SKM-1 (cell line): ENCODE results near the gene CCDC51.

Source experiments
- DNase-seq: peaks from one replicate; lab custom pipeline; 2025; ENCODE audit not compliant: unreplicated experiment; lab: John Stamatoyannopoulos, UW

Gene CCDC51

DNA sequence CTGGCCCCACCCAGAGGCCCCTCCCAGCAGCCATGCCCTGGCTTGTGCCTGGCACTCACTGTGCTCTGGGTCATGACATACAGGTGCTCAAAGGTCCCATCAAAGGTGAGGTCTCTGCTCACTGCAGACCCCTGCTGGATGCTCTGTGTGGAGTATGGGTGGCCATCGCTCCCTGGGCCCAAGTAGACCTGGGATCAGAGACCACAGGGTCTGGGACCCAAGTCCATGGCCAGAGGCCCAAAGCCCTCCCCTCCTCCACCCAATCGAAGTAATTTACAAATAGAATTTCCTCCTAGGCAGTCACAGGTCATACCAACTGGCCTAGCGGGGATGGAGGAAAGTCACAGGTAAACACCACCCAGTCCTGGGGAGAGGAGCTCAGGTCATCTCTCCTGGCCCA is 17.6 kb downstream of the CCDC51 start:
- DNase-seq: no peak

DNA sequence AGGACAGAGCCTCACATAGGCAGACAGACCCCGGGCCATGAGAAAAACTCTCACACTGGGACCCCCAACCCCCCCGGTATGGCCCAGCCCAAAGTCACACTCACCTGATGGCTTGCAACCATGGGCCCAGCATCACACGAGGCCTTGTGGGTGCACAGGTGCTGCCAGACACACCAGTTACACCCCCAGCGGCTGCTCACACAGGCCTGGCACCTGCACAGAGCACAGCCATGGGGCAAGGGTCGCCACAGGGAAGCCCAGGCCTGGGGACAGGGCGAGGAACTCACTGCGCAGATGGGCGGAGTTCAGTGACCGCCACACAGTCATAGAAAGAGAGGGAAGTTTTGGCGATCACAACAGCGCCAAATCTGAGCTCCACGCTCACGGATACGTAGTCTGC is 19.4 kb downstream of the CCDC51 start:
- DNase-seq: no peak

DNA sequence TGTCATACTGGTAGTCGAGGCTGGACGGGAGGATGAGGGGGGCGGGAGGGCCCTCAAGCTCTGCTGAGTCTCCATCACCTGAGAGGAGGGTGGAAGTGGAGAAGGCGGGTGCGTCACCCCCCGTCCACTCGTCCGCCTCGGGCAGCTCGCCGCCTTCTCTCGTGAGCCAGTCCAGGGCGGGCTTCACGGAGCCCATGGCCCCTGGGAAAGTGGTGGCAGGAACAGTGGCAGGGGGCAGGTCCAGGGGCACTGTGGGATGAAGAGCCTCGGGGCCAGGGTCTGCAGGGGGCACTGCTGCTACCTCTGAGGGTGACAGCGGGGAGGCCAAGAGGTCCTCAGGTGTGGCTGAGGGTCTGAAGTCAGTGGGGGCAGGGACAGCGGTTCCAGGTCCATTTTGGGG is 20.3 kb downstream of the CCDC51 start:
- no peak for DNase-seq

DNA sequence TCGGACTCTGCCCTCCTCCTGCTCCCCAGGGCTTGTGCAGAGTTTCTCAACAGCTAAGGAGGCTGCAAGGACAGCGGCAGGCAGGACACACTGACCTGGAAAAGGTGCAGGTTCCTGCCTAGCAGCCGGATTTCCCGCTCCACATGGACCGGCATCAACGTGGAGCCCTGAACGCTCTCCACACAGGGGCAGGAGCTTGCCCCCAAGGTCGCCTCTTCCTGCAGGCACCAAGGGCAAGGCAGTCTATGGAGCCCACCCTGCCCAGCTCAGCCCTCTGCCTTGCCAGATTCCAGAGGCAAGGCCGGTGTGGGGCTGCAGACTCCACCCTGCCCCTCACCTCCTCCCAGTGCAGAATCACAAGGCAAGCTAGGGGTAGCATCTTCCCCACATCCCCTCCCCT is 20.8 kb downstream of the CCDC51 start:
- DNase-seq: no peak

DNA sequence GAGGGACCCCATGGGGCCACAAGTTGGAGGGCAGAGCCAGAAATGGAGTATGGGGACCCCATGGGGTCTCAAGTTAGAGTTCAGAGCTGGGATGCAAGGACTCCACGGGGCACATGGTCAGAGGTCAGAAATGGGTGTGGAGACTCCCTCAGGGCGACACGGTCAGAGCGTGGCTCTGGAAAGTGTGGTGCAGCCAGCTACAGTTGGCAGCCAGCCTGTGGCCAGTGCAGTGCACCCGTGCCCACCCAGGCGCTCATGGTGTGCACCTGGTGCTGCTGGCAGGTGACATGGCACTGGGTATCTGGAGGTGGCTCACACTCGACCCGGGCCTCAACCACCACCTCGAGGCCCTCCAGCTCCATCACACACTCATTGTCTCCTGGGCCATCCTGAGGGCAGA is 21.3 kb downstream of the CCDC51 start:
- no peak for DNase-seq

DNA sequence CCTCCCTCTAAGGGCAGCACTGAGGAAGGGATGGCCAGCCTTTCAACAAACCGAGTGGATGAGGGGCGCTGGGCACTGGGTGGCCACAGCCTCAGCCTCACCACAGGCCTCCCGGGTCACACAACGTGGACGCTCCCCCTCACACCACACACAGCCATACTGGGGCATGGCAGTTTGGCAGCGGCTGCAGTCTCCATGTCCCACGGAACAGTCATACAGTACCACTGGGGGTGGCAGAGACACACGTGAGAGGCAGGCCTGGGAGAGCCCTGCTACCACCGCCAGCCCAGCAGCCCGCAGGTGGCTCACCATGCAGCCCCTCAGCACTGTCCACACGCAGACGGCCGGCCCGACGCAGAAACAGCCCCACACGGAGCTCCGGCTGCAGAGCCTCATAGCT is 21.8 kb downstream of the CCDC51 start:
- DNase-seq: no peak

DNA sequence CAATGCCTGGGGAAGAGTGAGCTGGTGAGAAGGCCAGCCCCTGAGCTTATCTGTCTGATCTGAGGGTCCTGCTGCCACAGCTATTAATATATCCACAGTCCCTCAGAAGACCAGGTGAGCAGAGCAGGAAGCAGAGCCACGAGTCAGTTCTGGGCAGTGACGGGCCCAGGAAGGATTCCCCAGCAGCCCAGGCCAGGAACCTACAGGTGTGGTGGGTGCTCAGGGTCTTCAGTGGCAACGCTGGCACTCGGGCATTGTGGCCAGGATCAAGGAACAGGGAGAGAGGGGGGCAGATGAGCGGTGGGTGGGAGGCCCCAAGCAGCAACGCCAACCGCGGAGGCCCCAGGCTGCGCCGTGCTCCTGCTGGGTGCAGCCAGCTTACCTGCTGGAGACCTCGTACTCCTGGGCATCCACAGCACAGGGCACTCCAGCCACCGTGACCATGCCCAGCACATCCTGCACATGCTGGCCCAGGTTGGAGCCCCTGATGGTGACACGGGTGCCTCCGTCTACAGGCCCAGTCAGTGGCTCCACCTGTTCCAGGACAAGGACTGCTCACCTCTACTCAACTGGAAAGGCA is 22.3 kb downstream of the CCDC51 start:
- no peak for DNase-seq

DNA sequence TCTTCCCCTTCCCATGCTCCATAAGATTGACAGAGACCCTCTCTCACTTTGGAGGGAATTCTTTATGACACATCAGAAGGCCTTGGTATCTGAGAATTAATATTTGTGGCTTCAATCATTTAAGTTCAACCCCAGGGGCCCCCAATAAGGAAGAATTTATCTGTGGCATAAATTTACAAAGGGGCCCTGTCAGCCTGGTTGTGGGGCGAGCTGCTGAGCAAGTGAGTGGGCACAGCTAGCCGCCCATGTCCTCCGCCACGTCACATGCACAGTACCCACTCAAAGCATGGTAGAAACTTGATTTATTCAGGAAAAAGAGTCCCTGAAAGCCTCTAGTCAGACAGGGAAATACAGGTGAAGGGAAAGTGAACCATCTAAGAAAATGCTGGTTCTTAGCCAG is 23.4 kb downstream of the CCDC51 start:
- no peak for DNase-seq

DNA sequence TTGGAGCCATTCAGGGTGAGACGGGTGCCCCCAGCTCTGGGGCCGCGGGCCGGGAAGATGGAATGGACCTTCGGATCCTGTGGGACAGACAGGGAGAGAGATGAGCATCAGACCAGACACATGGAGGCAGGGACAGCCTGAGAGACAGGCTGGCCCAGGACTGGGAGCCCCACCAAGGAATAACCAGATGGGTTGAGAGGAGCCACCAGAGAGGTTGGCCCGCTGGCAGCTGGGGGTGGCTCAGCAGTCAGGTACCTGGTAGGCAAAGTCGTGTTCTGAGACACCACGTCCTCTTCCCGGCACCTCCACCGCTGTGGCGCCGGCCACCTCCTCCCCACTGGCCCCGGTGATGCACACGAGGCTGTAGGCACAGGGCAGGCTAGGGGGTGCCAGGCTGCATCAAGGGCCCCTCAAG is 23.8 kb downstream of the CCDC51 start:
- DNase-seq: no peak

DNA sequence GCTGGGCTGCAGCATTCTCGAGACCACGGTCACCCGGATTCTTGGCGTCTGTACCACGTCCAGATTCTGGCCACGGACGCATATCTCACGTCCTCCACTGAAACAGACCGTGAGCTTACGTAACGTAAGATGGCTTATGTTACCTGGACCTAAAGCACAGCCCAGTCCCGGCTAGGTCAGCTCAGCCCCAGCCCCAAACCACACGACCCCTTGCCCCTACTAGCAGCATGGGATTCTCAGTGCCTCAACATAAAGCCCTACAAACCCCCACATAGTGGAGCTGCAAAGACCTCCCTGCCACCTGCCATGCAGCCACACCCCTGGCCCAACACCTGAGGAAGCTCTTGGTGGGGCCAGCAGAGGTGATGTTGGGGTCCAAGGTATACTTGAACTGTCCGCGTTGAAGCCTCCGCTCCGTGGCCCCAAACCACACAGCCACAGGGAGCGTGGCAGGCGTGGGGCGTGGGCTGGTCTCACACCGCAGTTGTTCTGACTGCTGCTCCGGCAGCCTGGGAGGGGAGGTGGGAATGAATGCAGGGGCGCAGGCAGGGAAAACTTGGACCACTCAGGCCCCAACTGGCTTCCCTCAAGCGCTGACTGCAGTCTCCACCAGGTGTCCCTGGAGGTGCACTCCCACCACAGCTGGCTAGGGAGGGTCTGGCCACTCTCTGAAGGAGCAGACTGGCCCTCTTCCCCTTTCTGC is 24.5 kb downstream of the CCDC51 start:
- no peak for DNase-seq

DNA sequence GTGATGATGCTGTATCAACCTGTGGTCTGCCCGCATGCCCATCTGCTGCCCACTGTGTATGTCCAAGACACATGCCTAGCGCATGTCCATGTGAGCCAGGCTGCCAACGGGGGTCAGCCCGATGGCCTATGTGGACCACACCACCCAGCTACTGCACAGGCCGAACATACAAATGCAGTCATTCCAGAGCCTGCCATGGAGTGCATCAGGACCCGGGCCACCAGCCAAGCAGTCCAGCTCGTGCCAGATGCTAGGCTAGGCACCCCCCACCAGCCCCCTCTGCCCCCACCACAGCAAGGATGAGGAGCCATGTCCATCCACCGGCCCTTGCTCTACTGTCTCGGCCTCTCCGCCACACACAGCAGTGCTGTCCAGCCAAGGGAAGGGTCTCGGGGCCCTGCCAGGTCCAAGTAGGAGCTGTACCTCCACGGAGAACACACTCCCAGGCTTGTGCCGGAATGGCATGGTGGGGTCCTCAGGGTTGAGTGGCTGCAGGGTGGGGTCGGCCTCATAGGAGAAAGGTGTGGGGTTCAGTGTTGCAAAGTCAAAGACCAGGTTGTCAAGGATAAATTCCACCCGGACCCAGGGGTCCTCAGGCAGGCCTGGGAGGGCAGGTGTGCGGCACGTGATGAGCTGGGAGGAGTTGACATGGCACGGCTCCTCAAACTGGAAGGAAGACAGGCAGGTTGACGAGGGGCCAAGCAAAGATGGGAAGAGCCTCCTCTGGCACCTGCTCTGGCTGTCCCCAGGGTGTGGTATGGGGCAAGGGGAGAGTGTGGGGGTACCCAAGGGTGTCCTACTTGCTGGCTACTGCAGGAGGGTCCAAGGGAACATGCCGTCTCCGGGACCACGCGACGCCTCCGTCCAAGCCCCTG is 25.3 kb downstream of the CCDC51 start:
- DNase-seq: no peak

DNA sequence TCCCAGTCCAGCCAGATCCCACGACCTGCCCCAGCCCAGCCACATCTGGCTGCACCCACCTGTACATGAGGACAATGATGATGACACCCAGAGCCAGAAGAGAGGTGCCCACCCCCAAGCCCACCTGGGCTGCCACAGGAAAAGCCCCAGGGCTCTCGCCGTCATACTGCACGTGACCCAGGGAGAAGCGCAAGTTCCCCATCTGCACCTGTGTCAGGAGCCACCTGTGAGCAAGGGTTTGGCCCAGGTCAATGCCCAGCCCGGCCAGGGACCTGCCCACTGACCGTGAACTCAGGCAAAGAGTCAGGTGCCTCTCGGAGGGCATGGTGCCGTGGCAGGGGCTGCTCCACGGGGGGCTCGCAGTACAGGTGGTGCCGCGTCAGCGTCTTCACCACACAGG is 26.3 kb downstream of the CCDC51 start:
- no peak for DNase-seq

DNA sequence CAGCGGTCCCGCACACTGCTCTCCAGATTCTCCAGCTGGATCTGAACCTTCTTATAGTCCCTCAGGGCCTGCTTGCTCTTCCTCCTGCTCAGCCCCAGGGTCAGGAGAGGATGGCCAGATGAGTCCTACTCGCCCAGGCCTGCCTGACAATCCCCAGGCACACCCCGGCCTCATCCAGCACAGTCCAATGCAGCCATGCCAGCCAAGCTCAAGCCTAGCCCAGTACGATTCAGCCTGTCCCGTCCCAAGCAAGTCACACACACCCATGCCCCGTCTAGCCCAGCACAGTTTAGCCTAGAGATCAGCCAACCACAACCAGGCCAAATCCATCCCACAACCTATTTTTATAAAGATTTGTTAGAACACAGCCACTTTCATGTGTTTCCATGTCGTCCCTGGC is 26.8 kb downstream of the CCDC51 start:
- DNase-seq: no peak

DNA sequence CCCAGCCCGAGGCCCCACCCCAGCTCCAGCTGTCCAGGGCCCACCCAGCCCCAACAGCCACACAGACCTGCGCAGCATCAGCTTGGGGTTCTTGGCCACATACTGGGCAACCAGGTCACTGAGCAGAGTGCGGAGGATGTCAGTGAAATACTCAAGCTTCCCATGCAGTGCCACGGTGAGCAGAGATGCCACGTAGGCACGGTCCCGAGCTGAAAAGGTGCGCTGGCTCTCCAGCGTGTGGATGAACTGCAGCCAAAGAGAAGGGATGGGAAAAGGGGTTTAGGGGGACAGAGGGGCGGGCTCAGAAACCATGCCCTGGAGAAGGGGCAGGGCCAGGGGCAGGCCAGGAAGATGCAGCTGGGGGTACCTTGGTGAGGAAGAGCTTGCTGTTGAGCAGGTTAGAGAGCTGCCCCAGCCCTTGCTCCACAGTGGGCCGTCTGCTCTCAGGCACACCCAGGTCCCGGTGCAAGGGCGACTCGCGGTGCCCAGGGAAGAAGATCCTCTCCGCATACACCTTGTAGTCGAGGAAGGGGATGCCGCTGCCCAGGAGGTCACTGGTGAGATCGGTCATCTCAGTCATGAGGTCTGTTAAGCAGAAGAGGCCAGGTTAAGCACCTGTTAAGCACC is 27.4 kb downstream of the CCDC51 start:
- DNase-seq: no peak

DNA sequence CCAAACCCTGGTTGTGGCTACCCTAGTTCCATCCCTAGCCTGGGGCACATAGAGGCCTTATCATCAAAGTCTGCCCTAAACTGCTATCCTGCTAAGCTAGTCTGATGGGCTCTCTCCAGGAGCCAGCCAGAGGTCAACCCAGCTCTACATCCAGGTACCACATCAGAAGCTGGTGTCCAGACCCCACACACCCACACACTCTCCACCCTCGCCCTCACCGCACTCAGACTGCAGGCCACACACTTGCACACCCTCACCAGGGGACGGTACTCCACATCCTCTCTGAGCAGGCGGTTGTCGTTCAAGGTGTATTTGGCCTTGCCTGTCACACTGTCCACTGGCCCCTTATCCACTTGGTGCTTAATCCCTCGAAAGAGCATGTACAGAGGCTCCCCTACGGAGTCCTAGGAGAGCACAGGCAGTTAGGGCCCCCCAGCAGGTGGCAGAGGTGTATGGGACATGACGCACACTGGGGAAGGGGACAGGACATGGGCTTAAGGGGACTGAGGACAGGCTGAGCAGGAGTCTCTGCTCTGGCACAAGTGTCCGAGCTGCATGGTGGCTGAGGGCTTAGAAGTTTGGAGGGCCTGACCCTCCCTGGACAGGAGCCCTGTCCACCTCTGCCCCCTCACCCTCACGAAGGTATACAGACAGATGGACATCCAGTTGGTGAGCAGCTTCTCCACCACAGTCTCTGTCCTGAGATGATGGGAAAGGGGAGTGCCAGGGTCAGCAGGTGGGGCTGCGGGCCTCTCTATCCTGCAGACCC is 28.1 kb downstream of the CCDC51 start:
- no peak for DNase-seq

DNA sequence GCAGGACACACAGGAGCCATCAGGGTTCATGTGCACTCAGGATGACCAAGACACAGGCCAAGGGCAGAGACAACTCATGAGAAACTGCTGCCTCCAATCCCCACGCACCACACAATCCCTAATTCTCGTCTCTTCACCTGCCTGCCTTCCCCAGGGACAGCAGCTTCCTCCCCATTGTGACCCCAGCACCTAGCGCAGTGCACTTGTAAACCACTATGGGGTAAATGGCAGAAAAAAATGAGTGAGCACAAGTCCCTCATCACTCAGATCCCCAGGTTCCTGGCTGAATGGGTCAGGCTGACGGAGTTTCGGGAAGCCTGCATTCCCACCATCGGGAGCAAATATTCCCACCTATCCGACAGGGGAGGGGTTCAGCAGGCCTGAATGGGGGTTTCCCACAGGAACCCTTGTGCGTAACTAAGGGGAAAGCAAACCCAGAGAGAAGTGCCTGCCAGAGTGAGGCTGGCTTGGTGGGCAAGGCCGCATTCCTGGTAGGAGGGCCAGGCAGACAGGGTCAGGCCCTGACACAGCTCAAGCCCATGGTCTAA is 28.8 kb downstream of the CCDC51 start:
- DNase-seq: no peak

DNA sequence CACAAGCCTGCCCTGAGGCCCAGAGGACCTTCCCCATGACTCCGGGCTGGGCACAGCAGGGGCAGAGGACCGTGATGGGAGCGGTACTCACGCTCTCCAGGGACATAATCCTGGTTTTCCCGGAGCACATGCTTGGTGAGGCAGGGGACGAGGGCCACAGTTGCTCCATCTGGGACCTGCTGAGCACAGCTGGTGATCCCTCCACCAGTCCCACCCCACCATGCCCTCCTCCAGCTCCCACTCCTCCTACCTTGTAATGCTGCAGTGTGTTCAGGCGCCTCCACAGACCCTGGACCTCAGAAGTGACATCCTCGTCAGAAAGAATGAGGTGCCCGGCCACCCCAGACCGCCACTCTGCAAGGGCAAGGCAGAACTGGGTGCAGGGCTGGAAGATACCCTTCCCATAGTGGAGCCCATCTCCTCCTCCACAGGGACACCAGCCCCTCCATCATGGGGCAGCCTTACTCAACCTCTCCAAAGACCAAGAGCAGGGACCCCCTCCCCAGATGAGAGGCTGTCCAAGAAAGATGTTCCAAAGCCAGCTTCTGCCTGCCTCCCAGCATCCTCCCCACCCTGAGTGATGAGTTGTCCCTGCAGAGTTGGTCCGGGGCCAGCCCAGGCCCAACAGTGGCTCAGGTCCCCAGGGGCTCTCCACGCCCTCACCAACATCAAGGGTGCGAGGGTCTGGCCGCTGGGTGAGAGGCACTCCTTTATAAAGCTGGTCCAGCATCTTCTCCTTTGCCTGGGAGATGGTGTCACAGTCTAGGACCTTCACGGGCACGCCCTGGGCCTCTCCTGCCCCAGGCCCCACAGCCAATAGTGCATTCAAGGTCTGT is 29.5 kb downstream of the CCDC51 start:
- DNase-seq: no peak

DNA sequence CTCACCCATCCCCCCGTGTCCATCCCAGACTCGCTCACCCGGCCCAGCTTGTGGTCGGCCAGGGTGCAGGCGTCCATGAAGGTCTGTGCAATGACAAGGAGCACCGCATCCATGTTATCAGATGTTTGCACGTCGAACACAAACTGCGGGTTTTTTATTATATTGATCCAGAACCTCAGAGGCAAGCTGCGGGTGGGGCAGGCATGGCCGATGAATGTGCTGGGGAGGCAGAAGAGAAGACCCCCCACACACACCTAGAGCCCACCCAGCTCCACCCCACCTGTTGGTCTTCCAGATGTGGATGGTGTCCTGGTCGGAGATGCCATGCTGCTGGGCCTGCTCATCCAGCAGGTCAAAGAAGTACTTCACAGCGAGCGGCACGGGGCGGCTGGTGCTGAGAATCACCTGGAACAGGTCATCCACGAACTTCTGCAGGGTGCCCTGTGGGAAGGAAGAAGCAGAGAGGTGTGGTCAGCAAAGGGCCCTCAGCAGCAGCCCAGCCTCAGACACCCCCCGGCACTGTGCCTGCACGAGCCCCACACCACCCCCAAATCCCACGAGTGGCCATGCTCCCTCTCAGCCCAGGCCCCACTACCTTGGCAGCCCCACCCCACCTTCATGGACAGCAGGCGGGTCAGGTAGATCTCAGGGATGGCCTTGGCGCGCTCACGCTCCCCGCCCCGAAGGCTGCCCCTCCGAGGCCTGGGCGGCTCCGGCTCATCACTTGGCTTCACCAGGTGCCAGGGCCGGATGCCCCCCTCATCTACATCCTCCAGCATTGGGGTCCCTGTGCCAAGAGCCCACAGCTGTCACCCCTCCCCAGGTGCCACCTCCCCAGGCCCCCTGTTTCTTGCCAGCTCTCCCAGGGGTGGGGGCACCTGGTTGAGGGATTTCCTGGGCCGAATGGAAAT is 30.4 kb downstream of the CCDC51 start:
- DNase-seq: no peak

DNA sequence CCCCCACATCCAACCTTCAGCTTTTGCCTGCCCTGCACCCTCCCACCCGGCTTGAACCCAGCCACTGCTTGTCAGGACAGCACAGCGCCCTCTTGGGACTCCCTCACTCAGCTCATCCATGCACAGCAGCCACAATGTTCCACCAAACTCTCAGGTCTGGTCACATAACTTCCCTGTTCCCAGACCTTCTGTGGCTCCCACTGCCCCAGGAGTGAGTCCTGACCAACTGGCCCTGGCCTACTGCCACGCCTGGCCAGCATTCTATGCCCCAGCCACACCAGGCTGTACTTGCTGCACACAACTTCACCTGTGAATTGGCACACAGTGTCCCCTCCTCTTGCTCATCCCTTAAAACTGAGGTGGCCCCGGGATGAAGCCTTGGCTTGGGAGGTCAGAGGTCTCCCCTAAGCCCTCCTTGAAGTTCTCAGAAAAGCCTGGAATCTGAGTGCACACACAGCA is 31.1 kb downstream of the CCDC51 start:
- no peak for DNase-seq
